ENCODE data around the gene ARHGEF40. TPM values are rescaled to one million over a fixed set of nuclear protein-coding genes. Genes with fewer than 3 reads are reported as not detected.

Gene ARHGEF40
- total RNA-seq = 10 to 100 TPM; 15.0 to 61.4 (median 24.8) TPM

DNA sequence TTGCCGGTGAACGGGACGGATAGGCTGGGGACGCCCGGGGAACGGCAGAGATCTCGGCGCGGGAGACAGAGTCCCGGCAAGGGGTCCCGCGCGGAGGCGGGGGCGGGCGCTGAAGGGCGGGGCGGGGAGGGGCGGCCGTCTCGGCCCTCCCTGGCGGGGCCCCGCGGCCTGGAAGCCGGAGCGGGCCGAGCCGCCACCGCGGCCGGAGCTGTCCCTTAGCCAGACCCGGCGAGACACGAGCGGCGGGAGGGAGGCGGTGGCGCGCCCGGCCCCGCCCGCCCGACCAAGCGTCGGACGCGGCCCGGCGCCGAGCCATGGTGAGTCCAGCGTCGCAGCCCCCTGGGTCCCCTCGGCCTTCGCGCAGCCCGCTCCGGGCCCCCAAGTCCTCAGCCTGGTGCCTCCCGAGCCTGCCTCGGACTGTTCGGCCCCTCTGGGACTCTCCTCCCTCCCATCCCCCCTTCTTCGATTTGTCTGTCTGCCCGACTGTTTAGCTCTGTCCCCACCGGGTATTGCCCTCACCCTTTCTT is at the start of gene ARHGEF40:
Gene ARHGEF40 (plus strand): TSS at position 222 of the 527 bp plus-strand sequence. CDS start 93 bp downstream, at position 315.
- in situ Hi-C loops (cut with MboI; ENCODE audit: low pct_unique_long_range_greater_than_20kb in 2 of 9, low sequenced_read_pairs in 9 of 9, unreplicated experiment in 9 of 9) = no loop called here
- peaks cover 11 to 16% of the 10 kb centered on the region in 2 donors for H3K4me1 ChIP-seq (replicated peaks in 1 of 2)
- H3K4me3 ChIP-seq = peak within 1 kb of the TSS; percentile 60 to 89 (median 79)
- peak; percentile 22 to 71 (median 59) for ATAC-seq (replicated peaks in 6 of 8)
- no CpG with 5 or more reads among the region's 63 CpGs for WGBS, 10 experiments
- peak within 1 kb of the TSS; percentile 91 to 94 for H3K27ac ChIP-seq

DNA sequence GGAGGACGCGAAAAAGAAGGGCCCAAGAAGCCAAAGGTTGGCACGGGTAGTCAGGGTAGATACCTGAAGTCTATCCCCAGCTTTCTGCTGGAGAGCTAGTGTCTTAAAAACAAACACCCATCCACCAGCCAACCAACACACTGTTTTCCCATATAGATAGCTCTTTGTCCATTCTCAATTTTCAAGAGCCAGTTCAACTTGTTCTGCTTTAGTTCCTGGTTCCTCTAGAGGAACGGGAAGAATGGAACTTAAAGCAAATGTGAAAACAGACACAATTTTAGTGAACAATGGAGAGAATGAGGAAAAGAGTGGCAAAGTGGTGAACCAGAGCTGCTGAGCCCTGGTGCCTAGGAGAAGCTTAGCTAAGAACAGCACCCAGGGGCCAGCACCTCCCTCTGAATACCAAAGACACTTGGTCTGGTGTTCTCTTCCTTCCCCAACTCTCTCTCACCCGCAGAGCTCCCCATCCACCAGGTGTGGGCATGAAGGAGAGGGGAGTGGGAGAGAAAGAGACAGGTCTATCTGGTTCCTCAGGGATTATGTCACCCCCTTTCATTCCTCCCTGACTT is 49.0 kb upstream of the ARHGEF40 start:
- Histone ChIP-seq H3K4me3 (no peak overlapping the region), H3K27ac (no peak overlapping the region), H3K4me1 (replicated peaks in 1 of 2) (no peaks in the 10 kb centered on the region)
- in situ Hi-C loops (cut with MboI; ENCODE audit: low pct_unique_long_range_greater_than_20kb in 2 of 9, low sequenced_read_pairs in 9 of 9, unreplicated experiment in 9 of 9) = loop anchor here in 1 of 9 experiments (25.0 kb wide), 1 partner anchor 91 kb away; the partner anchor contains the start of gene TMEM253
- WGBS, 10 experiments = 20 to 100% (median 90%) methylated on average over 1 to 5 of the region's 5 CpGs; no CpG with 5 or more reads in 3 of the 10 experiments
- no peak for ATAC-seq (replicated peaks in 6 of 8)

DNA sequence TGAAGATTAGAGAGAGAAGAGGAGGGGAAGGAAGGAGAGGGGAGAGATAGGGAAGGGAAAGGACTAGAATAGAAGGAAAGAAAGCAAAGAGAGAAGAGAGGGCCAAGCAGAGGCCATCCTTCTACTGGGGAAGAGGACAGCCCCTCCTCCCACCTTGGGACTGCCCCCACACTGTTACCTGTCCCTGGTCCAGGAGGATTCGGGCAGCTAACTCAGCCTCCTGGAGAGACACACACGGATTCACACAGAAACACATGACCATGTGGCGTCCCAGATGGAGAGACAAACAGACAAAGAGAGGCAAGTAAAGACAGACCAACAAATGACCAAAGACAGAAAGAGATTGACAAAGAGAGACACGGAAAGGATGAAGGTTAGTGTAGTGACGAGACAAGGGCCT is 47.4 kb upstream of the ARHGEF40 start:
- 40 to 93% (median 74%) methylated on average over 1 to 5 of the region's 5 CpGs for WGBS, 10 experiments
- in situ Hi-C loops (cut with MboI; ENCODE audit: low pct_unique_long_range_greater_than_20kb in 2 of 9, low sequenced_read_pairs in 9 of 9, unreplicated experiment in 9 of 9) = loop anchor here in 1 of 9 experiments (25.0 kb wide), 1 partner anchor 90 kb away; the partner anchor contains the start of gene TMEM253
- no peak for ATAC-seq (replicated peaks in 6 of 8)
- Histone ChIP-seq H3K4me1 (replicated peaks in 1 of 2) (no peaks in the 10 kb centered on the region), H3K27ac (no peak overlapping the region), H3K4me3 (no peak overlapping the region)

DNA sequence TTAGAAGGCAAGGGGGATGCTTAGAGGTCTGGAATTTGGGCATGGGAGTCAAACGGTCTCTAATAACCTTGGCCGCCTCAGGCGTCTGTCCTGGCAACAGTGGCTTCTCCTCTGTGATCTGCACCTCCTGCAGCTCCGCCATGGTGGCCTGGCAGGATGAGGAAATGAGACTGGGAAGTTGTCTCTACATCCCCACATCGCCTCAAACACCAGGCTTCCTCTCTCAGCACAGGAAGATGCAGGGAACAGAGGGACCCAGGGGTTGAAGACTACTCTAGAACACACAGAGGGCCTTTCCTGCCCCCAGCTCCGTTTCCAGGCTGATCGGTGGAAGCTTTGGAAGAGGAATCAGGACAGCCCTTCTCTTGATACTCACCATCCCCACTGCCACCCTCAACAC is 46.9 kb upstream of the ARHGEF40 start:
- no peak for ATAC-seq (replicated peaks in 6 of 8)
- in situ Hi-C loops (cut with MboI; ENCODE audit: low pct_unique_long_range_greater_than_20kb in 2 of 9, low sequenced_read_pairs in 9 of 9, unreplicated experiment in 9 of 9) = loop anchor here in 1 of 9 experiments (25.0 kb wide), 1 partner anchor 89 kb away; the partner anchor contains the start of gene TMEM253
- 66 to 92% (median 79%) methylated on average over 2 to 6 of the region's 7 CpGs; no CpG with 5 or more reads in 4 of the 10 experiments for WGBS, 10 experiments
- H3K4me3 ChIP-seq = no peak overlapping the region
- no peak overlapping the region for H3K27ac ChIP-seq
- H3K4me1 ChIP-seq (replicated peaks in 1 of 2) = no peaks in the 10 kb centered on the region

DNA sequence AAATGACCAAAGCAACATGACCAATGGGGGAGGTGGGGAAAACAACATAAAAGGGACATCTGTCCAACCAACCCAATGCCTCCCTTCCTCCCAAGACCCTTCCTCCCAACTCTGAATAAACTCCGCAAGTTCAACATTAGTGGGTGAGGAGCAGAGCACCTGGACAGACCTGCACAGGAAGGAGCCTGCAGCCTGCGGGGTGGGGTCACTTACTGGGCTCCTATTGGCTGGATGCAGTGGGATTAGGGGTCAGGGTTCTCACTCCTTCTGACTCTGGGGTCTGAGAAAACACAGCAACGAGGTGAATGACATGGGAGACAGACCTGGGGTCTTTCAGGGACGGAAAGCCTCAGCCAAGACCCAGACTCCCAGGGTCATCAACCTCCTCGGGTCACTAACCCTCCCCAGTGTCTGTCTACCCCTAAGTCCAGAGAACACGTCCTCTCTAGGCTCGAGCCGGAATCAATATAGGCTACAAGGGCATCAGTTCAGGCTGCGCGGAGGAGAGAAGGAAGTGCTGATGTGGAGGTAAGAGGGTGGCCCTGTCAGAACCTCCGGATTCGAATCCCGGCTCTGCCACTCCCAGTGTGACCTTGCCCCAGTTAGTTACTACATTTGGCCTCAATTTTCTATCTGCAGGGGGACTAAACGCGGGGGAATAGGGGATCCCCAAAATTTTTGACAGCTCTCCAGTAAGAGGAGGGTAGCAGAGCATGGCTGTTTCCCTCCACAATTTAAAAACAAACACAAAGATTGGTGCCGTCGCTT is 46.1 kb upstream of the ARHGEF40 start:
- no peaks in the 10 kb centered on the region for H3K4me1 ChIP-seq (replicated peaks in 1 of 2)
- peak overlapping the region; percentile 40 to 49 (median 46) for H3K4me3 ChIP-seq
- peak overlapping the region in 1 of 2 donors; percentile 28 for H3K27ac ChIP-seq
- WGBS, 10 experiments = 0 to 35% (median 23%) methylated on average over 1 to 10 of the region's 17 CpGs; no CpG with 5 or more reads in 3 of the 10 experiments
- in situ Hi-C loops (cut with MboI; ENCODE audit: low pct_unique_long_range_greater_than_20kb in 2 of 9, low sequenced_read_pairs in 9 of 9, unreplicated experiment in 9 of 9) = loop anchor here in 1 of 9 experiments (25.0 kb wide), 1 partner anchor 88 kb away; the partner anchor contains the start of gene TMEM253
- ATAC-seq (replicated peaks in 6 of 8) = no peak

DNA sequence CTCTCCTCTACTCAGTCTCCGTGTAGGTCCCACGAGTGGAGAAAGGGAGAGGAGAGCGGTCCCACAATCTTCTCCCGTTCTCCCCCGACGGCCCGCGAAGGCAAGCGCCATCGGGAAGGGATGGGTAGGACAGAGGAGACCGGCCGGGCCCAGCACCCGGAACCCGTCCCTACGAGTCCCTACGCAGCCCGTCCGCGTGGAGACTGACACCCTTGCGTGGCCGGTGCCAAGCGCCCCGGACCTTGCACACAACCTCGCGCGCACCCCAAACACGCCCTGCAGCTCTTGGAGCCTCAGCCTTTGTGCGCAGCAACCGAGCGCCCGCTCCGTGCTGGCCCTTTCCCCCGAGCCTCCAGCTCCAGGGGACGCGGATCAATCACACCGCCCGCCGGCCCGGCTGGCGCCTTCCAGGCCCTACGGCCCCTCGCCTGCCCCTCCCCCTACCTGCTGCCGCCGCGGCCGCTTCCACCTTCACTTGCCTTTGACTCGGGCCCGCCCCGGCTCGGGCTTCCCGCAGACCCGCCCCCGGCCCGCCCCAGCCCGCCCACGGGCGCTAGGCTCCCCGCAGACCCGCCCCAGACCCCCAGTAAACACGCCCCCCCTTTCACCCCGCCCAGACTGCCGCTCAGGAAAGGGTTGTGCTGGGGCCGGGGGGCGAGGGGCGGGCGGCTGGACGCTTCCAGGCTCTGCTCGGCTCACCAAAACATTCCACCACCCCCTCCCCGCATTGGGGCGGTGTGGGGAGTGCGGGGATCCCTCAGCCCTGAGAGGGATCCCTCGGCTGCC is 45.3 kb upstream of the ARHGEF40 start, which contains the start of gene NDRG2:
Gene NDRG2 (minus strand): TSS at position 477 of the 786 bp plus-strand sequence. CDS start 1,746 bp downstream, outside the sequence.
- 0 to 3% methylated on average over 1 to 14 of the region's 72 CpGs; no CpG with 5 or more reads in 8 of the 10 experiments for WGBS, 10 experiments
- Histone ChIP-seq H3K27ac (peak within 1 kb of the TSS in 1 of 2 donors; percentile 50), H3K4me3 (peak within 1 kb of the TSS; percentile 40 to 49 (median 46)), H3K4me1 (replicated peaks in 1 of 2) (no peaks in the 10 kb centered on the region)
- in situ Hi-C loops (cut with MboI; ENCODE audit: low pct_unique_long_range_greater_than_20kb in 2 of 9, low sequenced_read_pairs in 9 of 9, unreplicated experiment in 9 of 9) = loop anchor here in 1 of 9 experiments (25.0 kb wide), 1 partner anchor 88 kb away; the partner anchor contains the start of gene TMEM253
- ATAC-seq (replicated peaks in 6 of 8) = peak; percentile 72 to 92 (median 86)

DNA sequence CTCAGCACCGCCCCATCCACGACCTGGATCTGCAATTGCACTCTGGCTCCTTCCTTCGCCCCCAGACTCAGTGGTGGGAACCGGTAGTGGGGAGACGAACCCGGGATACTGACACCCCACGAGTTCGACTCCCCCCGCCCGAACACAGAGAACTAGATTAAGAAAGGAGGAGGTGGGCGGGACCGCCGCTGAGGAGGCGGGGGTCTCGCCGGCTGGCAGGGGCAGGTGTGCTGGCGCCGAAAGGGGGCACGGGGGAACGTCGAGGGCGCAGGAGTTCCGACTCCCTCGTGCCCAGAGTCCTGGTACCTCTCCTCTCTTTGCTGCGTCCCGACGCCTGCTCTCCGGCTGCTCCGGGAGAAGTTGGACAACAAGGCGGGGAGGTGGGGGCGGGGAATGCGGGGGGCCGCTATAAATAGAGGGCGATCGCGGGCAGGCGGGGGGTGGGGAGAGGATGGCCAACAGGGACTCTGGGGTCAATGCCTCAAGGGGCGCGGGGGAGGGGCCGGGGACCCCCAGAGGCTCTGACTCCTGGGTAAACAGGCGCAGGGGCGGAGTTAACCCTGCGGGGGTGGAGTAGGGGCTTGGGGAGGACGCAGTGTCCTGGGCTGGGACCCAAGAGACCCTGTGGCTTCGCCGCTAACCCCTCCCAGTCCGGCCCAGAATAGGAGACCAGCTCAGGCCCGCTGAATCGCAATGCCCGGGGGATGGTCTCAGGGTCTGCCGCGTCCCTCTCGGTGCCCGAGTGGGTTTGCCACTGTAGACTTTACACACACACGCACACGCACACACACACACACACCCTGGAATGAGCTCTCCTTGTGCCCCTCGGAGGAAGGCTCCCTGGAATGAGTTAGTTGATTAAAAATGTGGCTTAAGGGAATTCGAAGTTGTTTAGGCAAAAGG is 44.5 kb upstream of the ARHGEF40 start:
- in situ Hi-C loops (cut with MboI; ENCODE audit: low pct_unique_long_range_greater_than_20kb in 2 of 9, low sequenced_read_pairs in 9 of 9, unreplicated experiment in 9 of 9) = no loop called here
- WGBS, 10 experiments = 11 to 20% methylated on average over 3 to 5 of the region's 58 CpGs; no CpG with 5 or more reads in 8 of the 10 experiments
- ATAC-seq (replicated peaks in 6 of 8) = peak in 7 of 8 experiments; percentile 14 to 56 (median 43)
- Histone ChIP-seq H3K27ac (peak overlapping the region in 1 of 2 donors; percentile 50), H3K4me1 (replicated peaks in 1 of 2) (no peaks in the 10 kb centered on the region), H3K4me3 (peak overlapping the region; percentile 40 to 49 (median 46))

DNA sequence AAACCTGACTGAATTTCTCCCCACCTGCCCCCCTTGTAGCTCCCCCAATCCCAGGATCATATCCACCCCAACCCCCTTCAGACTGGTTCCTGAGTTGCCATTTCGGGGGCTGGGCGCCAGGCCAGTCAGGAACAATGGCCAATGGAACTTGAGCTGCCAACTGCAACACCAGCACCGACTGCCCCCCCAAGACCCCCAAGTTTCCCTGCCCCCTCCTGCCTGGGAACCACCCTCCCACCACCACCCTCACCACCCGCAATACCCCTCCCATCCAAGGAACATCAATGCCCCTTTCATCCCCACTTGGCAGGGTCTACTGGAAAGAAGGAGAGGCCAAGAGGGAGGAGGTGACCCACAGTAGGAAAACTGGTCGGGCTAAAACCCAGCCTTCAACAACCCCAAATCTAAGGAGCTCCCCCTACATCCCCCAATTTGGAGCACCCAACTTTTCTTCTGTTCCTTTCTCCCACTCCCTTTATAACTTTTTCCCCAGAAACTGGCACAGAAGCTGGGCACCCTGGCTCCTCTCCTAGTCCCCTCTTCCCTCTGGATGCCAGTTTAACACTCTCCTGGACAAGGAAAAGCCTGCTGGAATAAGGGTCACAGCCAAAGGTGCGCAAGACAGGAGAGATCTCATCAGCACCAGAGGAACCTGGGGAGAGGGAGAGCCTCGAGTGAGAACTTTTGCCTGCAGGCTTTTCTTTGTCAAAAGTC is 43.7 kb upstream of the ARHGEF40 start:
- no peak overlapping the region for H3K27ac ChIP-seq
- peak overlapping the region in 1 of 5 donors; percentile 40 for H3K4me3 ChIP-seq
- H3K4me1 ChIP-seq (replicated peaks in 1 of 2) = no peaks in the 10 kb centered on the region
- ATAC-seq (replicated peaks in 6 of 8) = no peak
- 38 to 100% (median 90%) methylated on average over 1 to 3 of the region's 7 CpGs; no CpG with 5 or more reads in 6 of the 10 experiments for WGBS, 10 experiments
- in situ Hi-C loops (cut with MboI; ENCODE audit: low pct_unique_long_range_greater_than_20kb in 2 of 9, low sequenced_read_pairs in 9 of 9, unreplicated experiment in 9 of 9) = no loop called here

DNA sequence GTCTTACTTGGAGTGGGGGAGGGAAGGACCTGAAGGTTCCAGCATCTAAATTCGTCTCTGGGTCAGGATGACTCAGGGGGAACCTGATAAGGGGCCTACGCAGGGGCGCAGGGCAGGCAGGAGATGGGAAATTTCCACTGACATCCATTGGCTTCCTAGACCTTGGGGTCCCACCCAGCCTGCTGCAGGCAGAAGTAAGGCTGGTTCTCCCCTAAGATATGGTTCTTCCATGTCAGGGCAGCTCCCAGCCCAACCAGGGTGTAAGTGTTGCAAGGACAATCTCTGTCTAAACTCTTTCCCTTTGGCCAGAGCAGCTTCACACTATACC is 43.2 kb upstream of the ARHGEF40 start:
- no peak for ATAC-seq (replicated peaks in 6 of 8)
- WGBS, 10 experiments = 42 to 100% (median 86%) methylated on average over 1 to 3 of the region's 3 CpGs; no CpG with 5 or more reads in 6 of the 10 experiments
- Histone ChIP-seq H3K27ac (no peak overlapping the region), H3K4me1 (replicated peaks in 1 of 2) (no peaks in the 10 kb centered on the region), H3K4me3 (no peak overlapping the region)
- in situ Hi-C loops (cut with MboI; ENCODE audit: low pct_unique_long_range_greater_than_20kb in 2 of 9, low sequenced_read_pairs in 9 of 9, unreplicated experiment in 9 of 9) = no loop called here

DNA sequence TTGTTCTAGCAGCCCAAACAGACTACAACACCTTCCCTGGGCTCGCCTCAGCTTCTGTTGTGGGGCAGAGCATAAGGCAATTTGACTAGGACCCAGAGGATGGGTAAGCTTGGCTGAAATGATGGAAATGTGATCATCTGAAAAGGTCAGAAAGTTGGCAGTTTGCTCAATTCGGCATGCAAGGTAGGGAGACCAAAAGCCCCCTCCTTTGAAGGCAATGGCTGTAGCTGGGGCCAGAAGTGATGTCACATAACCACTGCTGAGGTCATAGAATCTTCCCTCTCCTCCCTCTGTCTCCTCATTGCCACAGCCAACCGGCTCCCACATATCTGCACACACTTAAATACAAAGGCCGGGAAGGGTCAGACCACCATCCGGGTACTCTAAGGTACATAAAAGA is 40.2 kb upstream of the ARHGEF40 start, which contains the start of gene TPPP2:
Gene TPPP2 (plus strand): TSS at position 301 of the 400 bp plus-strand sequence. CDS start 365 bp downstream, outside the sequence.
- WGBS, 10 experiments = 20 to 100% (median 80%) methylated on average over 1 to 5 of the region's 5 CpGs; no CpG with 5 or more reads in 1 of the 10 experiments

DNA sequence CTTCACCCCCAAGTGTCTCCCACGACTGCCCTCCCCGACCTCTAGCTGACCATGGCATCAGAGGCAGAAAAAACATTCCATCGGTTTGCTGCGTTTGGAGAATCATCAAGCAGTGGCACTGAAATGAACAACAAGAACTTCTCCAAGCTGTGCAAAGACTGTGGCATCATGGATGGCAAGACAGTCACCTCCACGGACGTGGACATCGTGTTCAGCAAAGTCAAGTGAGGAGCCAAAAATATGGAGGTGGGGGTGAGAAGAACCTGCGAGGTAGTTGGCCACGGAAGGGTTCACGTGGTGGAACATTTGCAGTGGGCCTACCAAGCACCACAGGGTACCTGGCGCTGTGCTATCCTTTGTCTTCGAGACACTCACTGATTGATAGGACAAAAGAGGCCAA is 39.6 kb upstream of the ARHGEF40 start:
- Histone ChIP-seq H3K27ac (no peak overlapping the region), H3K4me1 (replicated peaks in 1 of 2) (no peaks in the 10 kb centered on the region), H3K4me3 (no peak overlapping the region)
- ATAC-seq (replicated peaks in 6 of 8) = no peak
- in situ Hi-C loops (cut with MboI; ENCODE audit: low pct_unique_long_range_greater_than_20kb in 2 of 9, low sequenced_read_pairs in 9 of 9, unreplicated experiment in 9 of 9) = no loop called here
- WGBS, 10 experiments = 20 to 93% (median 75%) methylated on average over 1 to 9 of the region's 12 CpGs; no CpG with 5 or more reads in 3 of the 10 experiments

More for the DNA sequence above, 40.2 kb upstream of the ARHGEF40 start, which contains the start of gene TPPP2:
- Histone ChIP-seq H3K4me1 (replicated peaks in 1 of 2) (no peaks in the 10 kb centered on the region), H3K4me3 (no peak within 1 kb of the TSS), H3K27ac (no peak within 1 kb of the TSS)
- ATAC-seq (replicated peaks in 6 of 8) = no peak
- in situ Hi-C loops (cut with MboI; ENCODE audit: low pct_unique_long_range_greater_than_20kb in 2 of 9, low sequenced_read_pairs in 9 of 9, unreplicated experiment in 9 of 9) = no loop called here

Data from motor neuron (in vitro differentiated cells).